ENCODE measurements around the gene C19orf67.

C19orf67 gene

GRCh38 chr19:14107581-14108461 is 22.2 kb upstream of the C19orf67 start:
- Histone ChIP-seq H3K4me3 (ENCODE audit: low read depth, low read length) (no peak overlapping the region), H3K9me3 (ENCODE audit: control insufficient read depth, insufficient read depth, low read depth, low read length) (no peaks in the 10 kb centered on the region), H3K36me3 (ENCODE audit: control insufficient read depth in 2 of 2, insufficient read depth in 1 of 2, low read length in 2 of 2) (peaks cover 11 to 40% of the 10 kb centered on the region in 2 experiments; a peak in 2 of 3 replicates), H3K27ac (ENCODE audit: extremely low read depth, low read depth, low read length) (no peak overlapping the region), H3K4me1 (ENCODE audit: control insufficient read depth, insufficient read depth, low read length) (peaks cover 3% of the 10 kb centered on the region)
- TF ChIP-seq ZNF26 (tag by site-specific recombination; IDR thresholded peaks at IDR 0.05) (no peak), TSHZ1 (tag by site-specific recombination; IDR thresholded peaks at IDR 0.05; ENCODE audit: borderline replicate concordance) (no peak), ZNF514 (tag by site-specific recombination; IDR thresholded peaks at IDR 0.05) (no peak), ZFP37 (tag by site-specific recombination; IDR thresholded peaks at IDR 0.05) (no peak), ZNF18 (tag by site-specific recombination; IDR thresholded peaks at IDR 0.05) (no peak), FEZF1 (tag by site-specific recombination; IDR thresholded peaks at IDR 0.05) (no peak), ZNF521 (tag by site-specific recombination; IDR thresholded peaks at IDR 0.05) (no peak)
- POLR2A ChIA-PET: no interaction called here
- CTCF ChIA-PET: interaction anchor here (0.8 kb wide), 1 partner anchor 238 kb away, joined by 3 read pairs; no protein-coding TSS in a partner anchor

- Histone ChIP-seq H3K4me1 (ENCODE audit: control insufficient read depth, insufficient read depth, low read length) (no peaks in the 10 kb centered on the region), H3K9me3 (ENCODE audit: control insufficient read depth, insufficient read depth, low read depth, low read length) (no peaks in the 10 kb centered on the region), H3K36me3 (ENCODE audit: control insufficient read depth in 2 of 2, insufficient read depth in 1 of 2, low read length in 2 of 2) (peaks cover 11 to 49% of the 10 kb centered on the region in 2 experiments; a peak in 2 of 3 replicates), H3K4me3 (ENCODE audit: low read depth, low read length) (no peak overlapping the region), H3K27ac (ENCODE audit: extremely low read depth, low read depth, low read length) (no peak overlapping the region)
- CTCF ChIA-PET: interaction anchor here (0.6 to 1.1 kb wide), 2 partner anchors 89 to 584 kb away, joined by 3 read pairs; no protein-coding TSS in a partner anchor
- POLR2A ChIA-PET: no interaction called here
- TF ChIP-seq EGR2 (tag by site-specific recombination; IDR thresholded peaks at IDR 0.05; ENCODE audit: low read depth) (no peak), ZNF658 (tag by site-specific recombination; IDR thresholded peaks at IDR 0.05) (no peak), BCL11A (tag by site-specific recombination; IDR thresholded peaks at IDR 0.05; ENCODE audit: low read depth) (no peak), ZNF701 (tag by site-specific recombination; IDR thresholded peaks at IDR 0.05) (no peak), ZNF600 (tag by site-specific recombination; IDR thresholded peaks at IDR 0.05) (no peak), ZSCAN18 (tag by site-specific recombination; IDR thresholded peaks at IDR 0.05) (no peak), ZNF549 (tag by site-specific recombination; IDR thresholded peaks at IDR 0.05) (no peak), KLF10 (tag by site-specific recombination; IDR thresholded peaks at IDR 0.05) (no peak), ZNF324 (tag by site-specific recombination; IDR thresholded peaks at IDR 0.05) (no peak), ZNF416 (tag by site-specific recombination; IDR thresholded peaks at IDR 0.05) (no peak), PRDM2 (tag by site-specific recombination; IDR thresholded peaks at IDR 0.05; ENCODE audit: borderline replicate concordance) (no peak)
Observed at GRCh38 chr19:14106840-14107239, 21.3 kb upstream of the C19orf67 start.
